BLaER1 (cell line): ENCODE data around the gene ANO2.
"Not testable (repeated sequence)": the region's sequence is repeated elsewhere in the genome, so short reads cannot be mapped to it uniquely, and the experiment has no call there.

Experiments used
- H3K27ac ChIP-seq: shearing (Covaris generic); formaldehyde crosslinking; 2 replicates; pipeline ENCODE4 v1.8.1; 2022
- H3K27me3 ChIP-seq: shearing (Covaris generic); formaldehyde crosslinking; 2 replicates; pipeline ENCODE4 v1.8.1; 2022
- H3K36me3 ChIP-seq: shearing (Covaris generic); formaldehyde crosslinking; 2 replicates; pipeline ENCODE4 v1.8.1; 2022
- H3K4me1 ChIP-seq: shearing (Covaris generic); formaldehyde crosslinking; 2 replicates; pipeline ENCODE4 v1.8.1; 2022
- H3K4me2 ChIP-seq: shearing (Covaris generic); formaldehyde crosslinking; 2 replicates; pipeline ENCODE4 v1.8.1; 2022
- H3K4me3 ChIP-seq: shearing (Covaris generic); formaldehyde crosslinking; 2 replicates; pipeline ENCODE4 v1.8.1; 2022
- H3K9ac ChIP-seq: shearing (Covaris generic); formaldehyde crosslinking; 2 replicates; pipeline ENCODE4 v1.8.1; 2022
- H3K9me3 ChIP-seq: shearing (Covaris generic); formaldehyde crosslinking; 2 replicates; pipeline ENCODE4 v1.8.1; 2022
- H4K20me1 ChIP-seq: shearing (Covaris generic); formaldehyde crosslinking; 2 replicates; pipeline ENCODE4 v1.8.1; 2022
- Cebpa-rat ChIP-seq: shearing (Covaris generic); IDR thresholded peaks from 2 replicates; pipeline ENCODE4 v1.8.1; 2022

The ANO2 gene

GRCh38 chr12:5665615-5666014, 279.4 kb downstream of the ANO2 start:
- no peak overlapping the region for H3K4me2 ChIP-seq
- no peaks in the 10 kb centered on the region for H3K9me3 ChIP-seq
- H3K9ac ChIP-seq = no peak overlapping the region
- H3K27ac ChIP-seq = no peak overlapping the region
- H3K27me3 ChIP-seq = no peaks in the 10 kb centered on the region
- no peaks in the 10 kb centered on the region for H3K36me3 ChIP-seq
- H3K4me1 ChIP-seq = no peaks in the 10 kb centered on the region
- no peak overlapping the region for H3K4me3 ChIP-seq
- H4K20me1 ChIP-seq = no peaks in the 10 kb centered on the region
- TF ChIP-seq Cebpa-rat = no peak

- Histone ChIP-seq H3K9me3 (no peaks in the 10 kb centered on the region), H3K9ac (no peak overlapping the region), H3K36me3 (no peaks in the 10 kb centered on the region), H3K4me3 (no peak overlapping the region), H3K27ac (no peak overlapping the region), H3K4me1 (no peaks in the 10 kb centered on the region), H3K27me3 (no peaks in the 10 kb centered on the region), H3K4me2 (no peak overlapping the region), H4K20me1 (no peaks in the 10 kb centered on the region)
- TF ChIP-seq Cebpa-rat = no peak
Observed at GRCh38 chr12:5661811-5662210, 283.2 kb downstream of the ANO2 start.

- H3K9me3 ChIP-seq = no peaks in the 10 kb centered on the region
- H3K4me3 ChIP-seq = no peak overlapping the region
- H3K4me2 ChIP-seq = no peak overlapping the region
- no peak for TF ChIP-seq Cebpa-rat
- H4K20me1 ChIP-seq = no peaks in the 10 kb centered on the region
- no peak overlapping the region for H3K9ac ChIP-seq
- no peaks in the 10 kb centered on the region for H3K4me1 ChIP-seq
- no peak overlapping the region for H3K27ac ChIP-seq
- no peaks in the 10 kb centered on the region for H3K36me3 ChIP-seq
- H3K27me3 ChIP-seq = no peaks in the 10 kb centered on the region
Observed at GRCh38 chr12:5660238-5660637, 284.8 kb downstream of the ANO2 start.

GRCh38 chr12:5658339-5658941, 286.6 kb downstream of the ANO2 start:
- H4K20me1 ChIP-seq, H3K9ac ChIP-seq, H3K4me2 ChIP-seq, H3K9me3 ChIP-seq, H3K4me1 ChIP-seq, H3K36me3 ChIP-seq, H3K4me3 ChIP-seq, H3K27me3 ChIP-seq, H3K27ac ChIP-seq: not testable (repeated sequence)

GRCh38 chr12:5656836-5657235, 288.2 kb downstream of the ANO2 start:
- Histone ChIP-seq H3K27ac (no peak overlapping the region), H3K9ac (no peak overlapping the region), H3K4me3 (no peak overlapping the region), H3K4me2 (no peak overlapping the region), H3K4me1 (no peaks in the 10 kb centered on the region), H3K36me3 (no peaks in the 10 kb centered on the region), H3K27me3 (no peaks in the 10 kb centered on the region), H4K20me1 (no peaks in the 10 kb centered on the region), H3K9me3 (0 out of 2 replicates have a peak, but pooled peaks cover under 1% of the 10 kb centered on the region)
- TF ChIP-seq Cebpa-rat = no peak

GRCh38 chr12:5655120-5655519, 289.9 kb downstream of the ANO2 start:
- no peaks in the 10 kb centered on the region for H3K4me1 ChIP-seq
- TF ChIP-seq Cebpa-rat = no peak
- no peaks in the 10 kb centered on the region for H3K27me3 ChIP-seq
- H3K4me2 ChIP-seq = no peak overlapping the region
- H3K4me3 ChIP-seq = no peak overlapping the region
- H3K9me3 ChIP-seq = 0 out of 2 replicates have a peak, but pooled peaks cover 2% of the 10 kb centered on the region
- H4K20me1 ChIP-seq = no peaks in the 10 kb centered on the region
- H3K36me3 ChIP-seq = no peaks in the 10 kb centered on the region
- H3K9ac ChIP-seq = no peak overlapping the region
- H3K27ac ChIP-seq = no peak overlapping the region

- Histone ChIP-seq H3K36me3 (no peaks in the 10 kb centered on the region), H3K4me2 (no peak overlapping the region), H4K20me1 (no peaks in the 10 kb centered on the region), H3K4me3 (no peak overlapping the region), H3K9me3 (0 out of 2 replicates have a peak, but pooled peaks cover 2% of the 10 kb centered on the region), H3K9ac (no peak overlapping the region), H3K27ac (no peak overlapping the region), H3K27me3 (no peaks in the 10 kb centered on the region), H3K4me1 (no peaks in the 10 kb centered on the region)
- TF ChIP-seq Cebpa-rat = no peak
Observed at GRCh38 chr12:5654019-5654418, 291.0 kb downstream of the ANO2 start.

- no peak overlapping the region for H3K4me3 ChIP-seq
- H3K4me2 ChIP-seq = no peak overlapping the region
- no peaks in the 10 kb centered on the region for H3K4me1 ChIP-seq
- H3K27me3 ChIP-seq = no peaks in the 10 kb centered on the region
- no peak overlapping the region for H3K27ac ChIP-seq
- H4K20me1 ChIP-seq = no peaks in the 10 kb centered on the region
- H3K9me3 ChIP-seq = 0 out of 2 replicates have a peak, but pooled peaks cover 2% of the 10 kb centered on the region
- no peaks in the 10 kb centered on the region for H3K36me3 ChIP-seq
- no peak for TF ChIP-seq Cebpa-rat
- H3K9ac ChIP-seq = no peak overlapping the region
Observed at GRCh38 chr12:5650829-5651461, 294.1 kb downstream of the ANO2 start.

- Histone ChIP-seq H3K9ac (no peak overlapping the region), H3K27me3 (no peaks in the 10 kb centered on the region), H3K9me3 (0 out of 2 replicates have a peak, but pooled peaks cover 2% of the 10 kb centered on the region), H3K4me1 (no peaks in the 10 kb centered on the region), H3K4me2 (no peak overlapping the region), H4K20me1 (no peaks in the 10 kb centered on the region), H3K4me3 (no peak overlapping the region), H3K27ac (no peak overlapping the region), H3K36me3 (no peaks in the 10 kb centered on the region)
- TF ChIP-seq Cebpa-rat = no peak
Observed at GRCh38 chr12:5650281-5650680, 294.8 kb downstream of the ANO2 start.

GRCh38 chr12:5648692-5649359, 296.2 kb downstream of the ANO2 start:
- Histone ChIP-seq H3K4me1 (no peaks in the 10 kb centered on the region), H3K27ac (no peak overlapping the region), H3K27me3 (no peaks in the 10 kb centered on the region), H3K36me3 (no peaks in the 10 kb centered on the region), H3K4me3 (no peak overlapping the region), H3K4me2 (no peak overlapping the region), H3K9ac (no peak overlapping the region), H4K20me1 (no peaks in the 10 kb centered on the region), H3K9me3 (0 out of 2 replicates have a peak, but pooled peaks cover 2% of the 10 kb centered on the region)
- no peak for TF ChIP-seq Cebpa-rat
